ENCODE data around the gene TKT. TPM values are rescaled to one million over a fixed set of nuclear protein-coding genes. Genes with fewer than 3 reads are reported as not detected.

TKT gene
- total RNA-seq, 1 experiment from 2014 or later: 650 TPM

GRCh38 chr3:53264718-53265117 is 8.9 kb upstream of the TKT start:
- Histone ChIP-seq H2BK15ac (ENCODE audit: low read depth, low read length) (no peak overlapping the region), H3K23ac (ENCODE audit: insufficient read length, low read depth, low read length) (no peak overlapping the region), H4K5ac (ENCODE audit: insufficient read length, low read depth, low read length) (no peak overlapping the region), H3K23me2 (ENCODE audit: insufficient read length, low read depth, low read length, poor library complexity, severe bottlenecking) (no peaks in the 10 kb centered on the region), H2AK5ac (ENCODE audit: insufficient read length, low read length) (no peak overlapping the region), H3K56ac (ENCODE audit: insufficient read length, low read depth, low read length) (no peak overlapping the region), H3K27ac (ENCODE audit: insufficient read length, low read depth, low read length) (no peak overlapping the region), H3K4me2 (ENCODE audit: insufficient read depth, insufficient read length, low read length) (no peak overlapping the region), H3T11ph (ENCODE audit: low read length) (no peak overlapping the region), H2BK20ac (ENCODE audit: low read depth, low read length, poor library complexity, severe bottlenecking) (no peak overlapping the region), H3K79me2 (ENCODE audit: insufficient read depth, low read length) (no peaks in the 10 kb centered on the region), H3K9me3 (ENCODE audit: control insufficient read depth, low read depth, low read length) (no peaks in the 10 kb centered on the region), H2BK5ac (ENCODE audit: insufficient read length, low read length) (no peak overlapping the region), H3K27me3 (ENCODE audit: insufficient read depth, low read length) (no peaks in the 10 kb centered on the region), H2AFZ (ENCODE audit: low read length) (no peak overlapping the region), H3K4me1 (ENCODE audit: insufficient read depth, low read length) (peaks cover 2% of the 10 kb centered on the region; the same call in 1 of the 2 replicates), H3K4ac (ENCODE audit: low read depth, low read length) (no peak overlapping the region), H3K79me1 (ENCODE audit: insufficient read depth, low read depth, low read length, poor library complexity, severe bottlenecking) (no peaks in the 10 kb centered on the region), H3K14ac (ENCODE audit: insufficient read depth, low read length) (no peak overlapping the region), H2BK120ac (ENCODE audit: low read depth, low read length, poor library complexity, severe bottlenecking) (no peak overlapping the region), H4K91ac (ENCODE audit: insufficient read length, low read depth, low read length) (no peak overlapping the region), H3K9ac (ENCODE audit: extremely low read depth, insufficient read length, low read length) (no peak overlapping the region), H4K8ac (replicated peaks; ENCODE audit: insufficient read length, low read depth, low read length) (no peak overlapping the region), H2BK12ac (ENCODE audit: insufficient read length, low read depth, low read length) (no peak overlapping the region), H3K18ac (ENCODE audit: insufficient read length, low read depth, low read length) (no peak overlapping the region), H4K20me1 (ENCODE audit: control insufficient read depth, insufficient read depth, insufficient read length) (no peaks in the 10 kb centered on the region)
- Mint-ChIP-seq H3K27ac (peak overlapping the region in 2 of 3 experiments; percentile 56 to 60; a peak in 3 of 7 replicates), H3K27me3 (ENCODE audit: low read depth) (no peaks in the 10 kb centered on the region; the same call in 1 of the 2 replicates), H3K36me3 (ENCODE audit: insufficient read depth in 1 of 3, low read depth in 3 of 3) (no peaks in the 10 kb centered on the region), H3K9me3 (no peaks in the 10 kb centered on the region), H3K4me1 (peaks cover 17 to 27% of the 10 kb centered on the region in 2 experiments), H3K4me3 (no peak overlapping the region)
- WGBS (ENCODE audit: extremely low coverage, insufficient read length, low lambda C conversion rate): no CpG with 5 or more reads among the region's 3 CpGs
- no peak for DNase-seq
- no peak for TF ChIP-seq CTCF (conservative IDR thresholded peaks at IDR 0.05)
